Smooth muscle cell (in vitro differentiated cells): ENCODE data around the gene SSU72. TPM values are rescaled to one million over a fixed set of nuclear protein-coding genes. Genes with fewer than 3 reads are reported as not detected.
A peak's percentile ranks its signal among the peaks of the same experiment; 100 is the strongest.
"Not testable (repeated sequence)": the region's sequence is repeated elsewhere in the genome, so short reads cannot be mapped to it uniquely, and the experiment has no call there.

ENCODE experiments used
- DNase-seq: peaks from one replicate; lab custom pipeline; 2025; ENCODE audit not compliant: unreplicated experiment; lab: John Stamatoyannopoulos, UW
- H2AFZ ChIP-seq: fragments of 200-600 bp; sonication (generic); 2 replicates; pipeline ENCODE4 v1.6.0; 2016; ENCODE audit warnings: antibody characterized with exemption, low read depth, mild to moderate bottlenecking
- H3F3A ChIP-seq: fragments of 200-600 bp; sonication (generic); 2 replicates; pipeline ENCODE4 v1.6.0; 2017; ENCODE audit warnings: antibody characterized with exemption, low read depth
- H3K27ac ChIP-seq: fragments of 200-600 bp; sonication (generic); 2 replicates; pipeline ENCODE4 v1.5.1; 2016; ENCODE audit warnings: low read depth, mild to moderate bottlenecking
- H3K27me3 ChIP-seq: fragments of 200-600 bp; sonication (generic); 2 replicates; pipeline ENCODE4 v1.6.1; 2016; ENCODE audit warnings: low read depth, mild to moderate bottlenecking
- H3K36me3 ChIP-seq: fragments of 200-600 bp; sonication (generic); 2 replicates; pipeline ENCODE4 v1.5.1; 2016; ENCODE audit warnings: low read depth
- H3K4me1 ChIP-seq: fragments of 200-600 bp; sonication (generic); 2 replicates; pipeline ENCODE4 v1.5.1; 2016; ENCODE audit warnings: low read depth
- H3K4me2 ChIP-seq: fragments of 200-600 bp; sonication (generic); 2 replicates; pipeline ENCODE4 v1.6.0; 2016; ENCODE audit warnings: mild to moderate bottlenecking
- H3K4me3 ChIP-seq: fragments of 200-600 bp; sonication (generic); 2 replicates; pipeline ENCODE4 v1.5.1; 2016; ENCODE audit warnings: mild to moderate bottlenecking
- H3K79me2 ChIP-seq: fragments of 200-600 bp; sonication (generic); 2 replicates; pipeline ENCODE4 v1.6.0; 2016; ENCODE audit warnings: low read depth, mild to moderate bottlenecking
- H3K9ac ChIP-seq: fragments of 200-600 bp; sonication (generic); 2 replicates; pipeline ENCODE4 v1.6.0; 2016; ENCODE audit warnings: low read depth
- H3K9me3 ChIP-seq: fragments of 200-600 bp; sonication (generic); replicated peaks from 2 replicates; pipeline ENCODE4 v1.5.1; 2016; ENCODE audit warnings: low read depth
- H4K20me1 ChIP-seq: fragments of 200-600 bp; sonication (generic); 2 replicates; pipeline ENCODE4 v1.6.0; 2016; ENCODE audit warnings: low read depth
- whole genome bisulfite sequencing: methylation state at CpG from one replicate; pipeline ENCODE4 v1.1.7; 2016; ENCODE audit warnings: low lambda C conversion rate; 5-methylcytosine and 5-hydroxymethylcytosine counted together
- polyA plus RNA-seq: library from polyadenylated mRNA; unstranded; fragments of >200 nt; fragmentation: Nextera tagmentation; extraction: Ambion mirVana; gene quantifications from 2 replicates; pipeline ENCODE4 v1.2.1, GENCODE V29; 2016
- total RNA-seq: library from RNA; depleted of rRNA; stranded (reverse); fragments of >200 nt; gene quantifications from 2 replicates; pipeline ENCODE4 v1.2.3, GENCODE V29; 2014
- TF ChIP-seq, protein P1 (sequence below): fragments of 200-600 bp; sonication (generic); IDR thresholded peaks from 2 replicates; pipeline ENCODE4 v1.5.1; 2017; ENCODE audit warnings: borderline replicate concordance, mild to moderate bottlenecking, antibody characterized with exemption; ENCODE audit not compliant: insufficient read depth, poor library complexity, severe bottlenecking

The SSU72 gene
- total and polyA plus RNA-seq, 2 experiments from 2014 or later = 116 to 223 TPM

DNA sequence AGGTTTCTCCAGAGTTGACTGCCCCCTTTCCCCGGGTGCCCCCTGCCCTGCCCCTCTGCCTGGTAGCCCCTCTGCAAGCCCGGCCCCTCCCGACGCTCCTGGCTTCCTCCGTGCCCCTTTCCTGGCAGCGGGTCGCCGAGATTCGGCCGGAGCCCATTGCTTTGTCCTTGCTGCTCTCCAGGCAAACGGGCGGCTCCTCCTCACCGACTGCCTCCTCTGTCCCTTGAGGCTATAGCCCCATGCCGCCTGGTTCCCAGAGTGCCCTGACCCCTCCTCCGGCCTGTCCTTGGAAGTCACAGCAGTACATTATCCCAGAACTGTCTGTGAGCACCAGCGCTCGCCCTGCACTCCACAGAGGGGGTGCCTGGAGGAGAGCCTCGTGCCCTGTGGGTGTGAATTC, 61.0 kb downstream of the SSU72 start:
- peak overlapping the region; percentile 54 for H3K4me2 ChIP-seq
- not testable (repeated sequence) for DNase-seq, H2AFZ ChIP-seq, H3K9me3 ChIP-seq, H3K36me3 ChIP-seq, H3K27ac ChIP-seq, H3K4me3 ChIP-seq, H3K9ac ChIP-seq, H4K20me1 ChIP-seq, H3F3A ChIP-seq, H3K4me1 ChIP-seq, H3K27me3 ChIP-seq
- peaks cover 20% of the 10 kb centered on the region for H3K79me2 ChIP-seq
- WGBS = 100% methylated on average over 4 of the region's 18 CpGs

DNA sequence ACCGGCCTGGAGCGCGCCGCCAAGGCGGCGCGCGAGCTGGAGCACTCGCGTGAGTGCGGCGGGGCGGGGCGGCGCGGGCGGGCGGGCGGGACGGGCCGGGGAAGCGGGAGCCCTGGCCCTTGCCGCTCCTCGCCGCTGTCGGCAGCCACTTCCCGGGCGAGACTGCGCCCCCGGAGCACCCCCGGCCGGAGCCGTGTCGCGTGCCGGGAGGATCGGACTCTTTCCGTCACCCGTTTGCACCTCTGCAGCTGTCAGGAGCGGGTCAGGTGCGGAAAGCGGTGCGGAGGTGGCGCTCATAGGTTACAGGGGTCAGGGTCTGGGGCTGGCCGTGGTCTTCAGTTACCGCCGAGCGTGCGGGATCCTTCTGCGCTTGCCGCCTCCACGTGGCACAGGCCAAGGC, 62.2 kb downstream of the SSU72 start:
- peak overlapping the region; percentile 77 for H3K9ac ChIP-seq
- 2% methylated on average over 18 of the region's 52 CpGs for WGBS

DNA sequence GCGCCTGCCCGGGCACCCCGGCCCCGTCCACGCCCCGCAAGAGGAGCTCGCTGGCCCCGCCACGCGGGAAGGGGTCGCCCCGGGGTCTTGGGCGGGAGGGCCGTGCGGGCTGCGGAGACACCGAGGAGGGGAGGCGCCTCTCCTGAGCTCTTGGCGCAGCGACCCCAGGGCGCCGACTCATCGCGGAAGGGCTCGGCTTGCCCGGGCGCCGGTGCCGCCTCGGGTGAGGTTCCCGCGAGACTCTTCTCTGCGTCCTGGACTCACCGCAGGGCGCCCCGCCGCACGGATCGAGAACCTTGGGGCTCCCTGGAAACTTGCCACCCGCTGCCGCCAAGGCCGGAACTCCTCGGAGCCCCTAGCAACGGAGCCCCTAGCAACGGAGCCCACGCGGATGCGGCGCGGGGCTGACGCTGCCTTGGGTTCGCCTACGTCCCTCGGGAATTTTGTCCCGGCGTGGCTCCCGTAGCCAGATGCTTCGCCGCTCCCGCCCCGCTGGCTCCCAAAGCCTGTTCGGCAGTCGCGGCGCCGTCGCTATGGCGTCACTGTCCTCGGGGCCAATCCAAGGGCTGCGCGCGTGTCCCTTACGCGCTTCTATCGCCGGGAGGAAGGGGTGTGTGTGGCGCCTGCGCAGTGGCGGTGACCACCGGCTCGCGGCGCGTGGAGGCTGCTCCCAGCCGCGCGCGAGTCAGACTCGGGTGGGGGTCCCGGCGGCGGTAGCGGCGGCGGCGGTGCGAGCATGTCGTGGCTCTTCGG, 63.0 kb downstream of the SSU72 start, which contains the start of gene ATAD3A:
Gene ATAD3A (plus strand): TSS at position 630 of the 753 bp plus-strand sequence. CDS start 107 bp downstream, at position 737.
- Histone ChIP-seq H3K79me2 (peaks cover 20% of the 10 kb centered on the region), H3K27ac (peak within 1 kb of the TSS; percentile 97), H3K9ac (peak within 1 kb of the TSS; percentile 95), H3F3A (no peaks in the 10 kb centered on the region), H3K4me3 (peak within 1 kb of the TSS; percentile 65), H2AFZ (peak within 1 kb of the TSS; percentile 60), H3K36me3 (no peaks in the 10 kb centered on the region), H3K27me3 (no peaks in the 10 kb centered on the region), H3K9me3 (no peaks in the 10 kb centered on the region), H3K4me1 (no peaks in the 10 kb centered on the region), H3K4me2 (peak within 1 kb of the TSS; percentile 92), H4K20me1 (no peaks in the 10 kb centered on the region)
- DNase-seq = peak; percentile 94
- TF ChIP-seq, protein P1, sequence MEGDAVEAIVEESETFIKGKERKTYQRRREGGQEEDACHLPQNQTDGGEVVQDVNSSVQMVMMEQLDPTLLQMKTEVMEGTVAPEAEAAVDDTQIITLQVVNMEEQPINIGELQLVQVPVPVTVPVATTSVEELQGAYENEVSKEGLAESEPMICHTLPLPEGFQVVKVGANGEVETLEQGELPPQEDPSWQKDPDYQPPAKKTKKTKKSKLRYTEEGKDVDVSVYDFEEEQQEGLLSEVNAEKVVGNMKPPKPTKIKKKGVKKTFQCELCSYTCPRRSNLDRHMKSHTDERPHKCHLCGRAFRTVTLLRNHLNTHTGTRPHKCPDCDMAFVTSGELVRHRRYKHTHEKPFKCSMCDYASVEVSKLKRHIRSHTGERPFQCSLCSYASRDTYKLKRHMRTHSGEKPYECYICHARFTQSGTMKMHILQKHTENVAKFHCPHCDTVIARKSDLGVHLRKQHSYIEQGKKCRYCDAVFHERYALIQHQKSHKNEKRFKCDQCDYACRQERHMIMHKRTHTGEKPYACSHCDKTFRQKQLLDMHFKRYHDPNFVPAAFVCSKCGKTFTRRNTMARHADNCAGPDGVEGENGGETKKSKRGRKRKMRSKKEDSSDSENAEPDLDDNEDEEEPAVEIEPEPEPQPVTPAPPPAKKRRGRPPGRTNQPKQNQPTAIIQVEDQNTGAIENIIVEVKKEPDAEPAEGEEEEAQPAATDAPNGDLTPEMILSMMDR = no peak
- under 1% methylated on average over 85 of the region's 99 CpGs for WGBS

More for the DNA sequence above, 62.2 kb downstream of the SSU72 start:
- not testable (repeated sequence) for DNase-seq, H2AFZ ChIP-seq, H3K9me3 ChIP-seq, H3K4me1 ChIP-seq, H3F3A ChIP-seq, H4K20me1 ChIP-seq, H3K27me3 ChIP-seq, H3K36me3 ChIP-seq
- H3K27ac ChIP-seq = peak overlapping the region; percentile 59
- H3K4me3 ChIP-seq = peak overlapping the region; percentile 65
- peak overlapping the region; percentile 91 for H3K4me2 ChIP-seq
- H3K79me2 ChIP-seq = peaks cover 20% of the 10 kb centered on the region

DNA sequence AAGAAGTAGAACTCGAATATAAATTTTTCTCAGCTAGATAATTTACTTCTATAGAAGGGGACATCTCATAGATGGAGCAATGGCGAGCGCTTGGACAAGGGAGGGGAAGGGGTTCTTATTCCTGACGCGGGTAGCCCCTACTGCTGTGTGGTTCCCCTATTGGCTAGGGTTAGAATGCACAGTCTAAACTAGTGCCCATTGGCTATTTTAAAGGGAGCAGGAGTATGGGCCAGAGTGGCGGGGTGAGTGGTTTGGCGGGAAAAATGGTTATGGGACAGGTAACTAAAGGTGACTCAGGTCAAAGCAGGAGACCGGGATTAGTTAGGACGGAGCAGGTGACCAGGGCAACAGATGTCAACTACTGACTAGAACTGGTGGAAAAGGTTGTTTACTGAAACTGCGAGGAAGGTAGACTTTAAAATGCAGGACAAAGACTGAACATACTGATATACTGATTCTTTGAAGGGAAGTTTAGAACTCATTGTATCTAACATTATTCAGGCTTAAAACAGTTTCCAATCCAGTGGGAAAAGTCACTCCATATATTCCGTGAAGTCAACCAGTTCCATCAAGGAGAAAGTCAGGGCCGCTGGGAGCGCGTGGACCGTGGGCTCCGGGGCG, 63.6 kb downstream of the SSU72 start:
- peak overlapping the region; percentile 97 for H3K27ac ChIP-seq
- H3K9me3 ChIP-seq = no peaks in the 10 kb centered on the region
- peaks cover 20% of the 10 kb centered on the region for H3K79me2 ChIP-seq
- TF ChIP-seq, protein P1 = no peak
- H3K4me3 ChIP-seq = peak overlapping the region; percentile 65
- H3K4me1 ChIP-seq = no peaks in the 10 kb centered on the region
- peak overlapping the region; percentile 95 for H3K9ac ChIP-seq
- H2AFZ ChIP-seq = peak overlapping the region; percentile 60
- no peaks in the 10 kb centered on the region for H4K20me1 ChIP-seq
- no peaks in the 10 kb centered on the region for H3K27me3 ChIP-seq
- no peak for DNase-seq
- no peaks in the 10 kb centered on the region for H3K36me3 ChIP-seq
- peaks cover 5% of the 10 kb centered on the region for H3F3A ChIP-seq
- H3K4me2 ChIP-seq = peak overlapping the region; percentile 92
- WGBS = 24% methylated on average over 17 of the region's 17 CpGs

DNA sequence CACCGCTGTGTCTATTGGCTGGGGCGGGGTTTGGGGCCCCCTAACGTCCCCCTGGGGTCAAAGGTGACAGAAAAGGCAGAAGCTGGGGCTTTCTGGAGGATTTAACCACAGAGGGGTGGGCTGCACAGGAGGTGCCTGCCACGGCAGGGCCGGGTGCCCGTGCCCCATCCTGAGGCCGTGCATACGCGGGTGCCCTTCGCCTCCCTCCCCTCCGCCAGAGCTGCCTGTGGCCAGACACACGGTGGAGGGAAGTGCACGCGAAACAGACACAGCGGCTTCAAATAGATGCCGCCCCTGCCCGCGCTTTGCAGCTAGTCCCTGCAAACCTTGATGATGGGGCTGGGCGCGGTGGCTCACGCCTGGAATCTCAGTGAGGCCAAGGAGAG, 65.2 kb downstream of the SSU72 start:
- H2AFZ ChIP-seq, H3F3A ChIP-seq, H3K9ac ChIP-seq, H3K27me3 ChIP-seq, DNase-seq, H4K20me1 ChIP-seq, H3K36me3 ChIP-seq, H3K9me3 ChIP-seq, H3K79me2 ChIP-seq, H3K4me3 ChIP-seq, H3K4me2 ChIP-seq, H3K4me1 ChIP-seq, H3K27ac ChIP-seq: not testable (repeated sequence)
- 95% methylated on average over 15 of the region's 21 CpGs for WGBS

DNA sequence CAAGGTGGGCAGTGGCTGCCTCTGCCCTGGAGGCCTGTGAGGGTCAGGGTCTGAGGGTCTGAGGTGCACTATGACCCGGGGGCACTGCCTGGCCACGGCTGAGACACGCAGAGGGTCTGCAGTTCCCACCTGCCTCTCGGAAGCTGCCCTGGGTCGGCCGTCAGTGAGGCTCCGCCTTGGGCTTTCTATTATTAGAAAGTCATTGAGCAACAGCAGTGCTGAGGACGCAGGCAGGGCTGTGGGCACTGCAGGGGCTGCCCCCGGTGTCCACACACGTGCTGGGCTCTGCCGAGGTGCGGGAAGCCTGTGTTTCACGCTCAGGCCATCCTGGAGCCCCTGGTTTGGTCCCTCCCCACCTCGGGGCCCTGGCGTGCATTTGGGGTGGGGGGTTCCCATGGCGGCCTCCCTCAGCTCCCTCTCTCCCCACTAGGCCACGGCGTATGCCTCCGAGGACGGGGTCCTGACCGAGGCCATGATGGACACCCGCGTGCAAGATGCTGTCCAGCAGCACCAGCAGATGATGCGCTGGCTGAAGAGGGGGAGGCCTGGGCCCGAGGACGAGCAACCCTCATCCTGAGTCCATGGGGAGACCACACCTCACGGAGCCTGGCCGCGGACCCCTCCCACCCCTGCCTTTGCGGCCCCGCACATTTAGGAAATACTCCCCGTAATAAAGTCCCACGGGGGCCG, 65.7 kb downstream of the SSU72 start:
- not testable (repeated sequence) for H3K79me2 ChIP-seq, H3K4me2 ChIP-seq, DNase-seq, H3K4me1 ChIP-seq, H3K9me3 ChIP-seq, H3K9ac ChIP-seq, H4K20me1 ChIP-seq, H2AFZ ChIP-seq, H3K4me3 ChIP-seq, H3F3A ChIP-seq, H3K27me3 ChIP-seq, H3K27ac ChIP-seq, H3K36me3 ChIP-seq
- WGBS = 89% methylated on average over 28 of the region's 34 CpGs
